WTC11 (cell line): Measurements from ENCODE around the gene VSNL1. TPM values are rescaled to one million over a fixed set of nuclear protein-coding genes. Genes with fewer than 3 reads are reported as not detected.

ENCODE experiments used
- ATAC-seq: fragments of 200-7000 bp; cut with Tn5 transposase; 2 replicates; pipeline ENCODE4 v1.10.0; 2021; ENCODE audit warnings: mild to moderate bottlenecking, moderate library complexity
- CTCF ChIA-PET: fragments of 300-600 bp; sonication (Branson Sonifier 250); formaldehyde crosslinking; loops from one replicate; lab custom pipeline; 2021; ENCODE audit warnings: antibody characterized with exemption; lab: Charles Lee
- POLR2A ChIA-PET: fragments of 350-600 bp; sonication (Branson Sonifier 250); formaldehyde crosslinking; loops from one replicate; lab custom pipeline; 2021; ENCODE audit warnings: antibody characterized with exemption; lab: Charles Lee
- DNase-seq: peaks from one replicate; pipeline ENCODE4 v3.0.0; 2021; ENCODE audit warnings: low spot score
- H3K27ac Mint-ChIP-seq: 2 replicates; pipeline ENCODE4 v1.8.0; 2021; ENCODE audit warnings: mixed read lengths
- H3K27me3 Mint-ChIP-seq: 2 replicates; pipeline ENCODE4 v1.8.0; 2021; ENCODE audit warnings: low read depth, mild to moderate bottlenecking, moderate library complexity, mixed read lengths
- H3K36me3 Mint-ChIP-seq: 2 replicates; pipeline ENCODE4 v1.8.0; 2021; ENCODE audit warnings: mixed read lengths
- H3K4me1 Mint-ChIP-seq: 2 replicates; pipeline ENCODE4 v1.8.0; 2022; ENCODE audit warnings: mixed read lengths
- H3K4me3 Mint-ChIP-seq: 2 replicates; pipeline ENCODE4 v1.8.0; 2021; ENCODE audit warnings: mild to moderate bottlenecking, moderate library complexity, mixed read lengths
- H3K9me3 Mint-ChIP-seq: 2 replicates; pipeline ENCODE4 v1.8.0; 2021; ENCODE audit warnings: mixed read lengths
- CREM ChIP-seq: sonication (generic); formaldehyde crosslinking; IDR thresholded peaks from 2 replicates; pipeline ENCODE4 v1.8.1; 2022; ENCODE audit warnings: mild to moderate bottlenecking, missing genetic modification reagents, moderate library complexity
- JAZF1 ChIP-seq: fragments of 250-450 bp; sonication (Bioruptor Pico); IDR thresholded peaks from 2 replicates; pipeline ENCODE4 v1.9.0; 2021; ENCODE audit warnings: moderate library complexity, mild to moderate bottlenecking, inconsistent platforms
- KAT7 ChIP-seq: sonication (generic); formaldehyde crosslinking; IDR thresholded peaks from 2 replicates; pipeline ENCODE4 v1.8.1; 2023; ENCODE audit warnings: missing genetic modification reagents, mild to moderate bottlenecking, borderline replicate concordance
- NFATC4 ChIP-seq: fragments of 250-450 bp; sonication (Bioruptor Pico); IDR thresholded peaks from 2 replicates; pipeline ENCODE4 v1.9.0; 2021; ENCODE audit warnings: mild to moderate bottlenecking
- NR2C2 ChIP-seq: sonication (generic); formaldehyde crosslinking; IDR thresholded peaks from 2 replicates; pipeline ENCODE4 v1.8.0; 2022; ENCODE audit warnings: mild to moderate bottlenecking, missing genetic modification reagents
- SOX15 ChIP-seq: fragments of 250-450 bp; sonication (Bioruptor Pico); IDR thresholded peaks from 2 replicates; pipeline ENCODE4 v1.9.0; 2021; ENCODE audit warnings: mild to moderate bottlenecking
- TCF7 ChIP-seq: sonication (generic); formaldehyde crosslinking; IDR thresholded peaks from 2 replicates; pipeline ENCODE4 v1.8.0; 2022; ENCODE audit warnings: mild to moderate bottlenecking, low read depth, missing genetic modification reagents, moderate library complexity
- ZNF219 ChIP-seq: sonication (generic); formaldehyde crosslinking; IDR thresholded peaks from 2 replicates; pipeline ENCODE4 v1.8.0; 2023; ENCODE audit warnings: missing genetic modification reagents, mild to moderate bottlenecking, borderline replicate concordance
- ZNF671 ChIP-seq: fragments of 250-450 bp; sonication (Bioruptor Pico); IDR thresholded peaks from 2 replicates; pipeline ENCODE4 v1.8.0; 2021; ENCODE audit warnings: mild to moderate bottlenecking
- total RNA-seq: library from RNA; stranded (reverse); gene quantifications from 3 replicates; pipeline ENCODE4 v1.2.3, GENCODE V29; 2021
- TF ChIP-seq, protein P1 (sequence below): sonication (generic); formaldehyde crosslinking; IDR thresholded peaks from 2 replicates; pipeline ENCODE4 v1.8.0; 2022; ENCODE audit warnings: mild to moderate bottlenecking, missing genetic modification reagents
- TF ChIP-seq, protein P2 (sequence below): sonication (generic); formaldehyde crosslinking; IDR thresholded peaks from 2 replicates; pipeline ENCODE4 v1.8.1; 2023; ENCODE audit warnings: mild to moderate bottlenecking, missing genetic modification reagents
- TF ChIP-seq, protein P3 (sequence below): fragments of 250-450 bp; sonication (Bioruptor Pico); IDR thresholded peaks from 2 replicates; pipeline ENCODE4 v1.9.0; 2021; ENCODE audit warnings: mild to moderate bottlenecking
- TF ChIP-seq, protein P4 (sequence below): sonication (generic); formaldehyde crosslinking; IDR thresholded peaks from 2 replicates; pipeline ENCODE4 v1.8.1; 2022; ENCODE audit warnings: missing genetic modification reagents, borderline replicate concordance
- TF ChIP-seq, protein P5 (sequence below): sonication (generic); formaldehyde crosslinking; IDR thresholded peaks from 2 replicates; pipeline ENCODE4 v1.8.1; 2023; ENCODE audit warnings: mild to moderate bottlenecking, missing genetic modification reagents, moderate library complexity
- TF ChIP-seq, protein P6 (sequence below): sonication (generic); formaldehyde crosslinking; IDR thresholded peaks from 2 replicates; pipeline ENCODE4 v1.8.1; 2023; ENCODE audit warnings: mild to moderate bottlenecking, missing genetic modification reagents
- TF ChIP-seq, protein P7 (sequence below): fragments of 250-450 bp; sonication (Bioruptor Pico); conservative IDR thresholded peaks from 2 replicates; pipeline ENCODE4 v1.9.0; 2021; ENCODE audit warnings: mild to moderate bottlenecking
- TF ChIP-seq, protein P8 (sequence below): fragments of 250-450 bp; sonication (Bioruptor Pico); IDR thresholded peaks from 2 replicates; pipeline ENCODE4 v1.9.0; 2021; ENCODE audit warnings: mild to moderate bottlenecking
- TF ChIP-seq, protein P9 (sequence below): sonication (generic); formaldehyde crosslinking; IDR thresholded peaks from 2 replicates; pipeline ENCODE4 v1.8.1; 2022; ENCODE audit warnings: low read depth, missing genetic modification reagents, borderline replicate concordance
- TF ChIP-seq, protein P10 (sequence below): sonication (generic); formaldehyde crosslinking; conservative IDR thresholded peaks from 2 replicates; pipeline ENCODE4 v1.8.1; 2023; ENCODE audit warnings: mild to moderate bottlenecking, low read depth, missing genetic modification reagents, moderate library complexity

The VSNL1 gene
- total RNA-seq, 1 experiment from 2014 or later, result 78.4 TPM

DNA sequence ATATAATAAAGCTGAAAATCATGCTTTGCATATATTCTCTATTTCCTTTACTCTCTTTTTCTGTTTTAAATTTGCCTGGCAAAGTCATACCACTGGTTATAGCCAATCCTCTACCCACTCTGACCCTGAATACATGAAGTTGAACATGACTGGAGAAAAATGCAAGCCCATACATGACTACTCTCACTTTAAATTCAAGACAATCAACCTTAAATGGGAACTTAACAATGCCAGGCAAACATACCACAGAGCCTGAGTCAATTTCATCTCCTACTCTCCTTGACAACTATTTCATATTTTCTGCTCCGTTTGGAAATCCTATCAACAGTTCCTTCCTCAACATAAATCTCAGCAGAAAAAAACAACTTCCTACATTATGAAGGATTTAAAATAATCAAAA is 44.9 kb upstream of the VSNL1 start (continued):
- TF ChIP-seq, protein P1, sequence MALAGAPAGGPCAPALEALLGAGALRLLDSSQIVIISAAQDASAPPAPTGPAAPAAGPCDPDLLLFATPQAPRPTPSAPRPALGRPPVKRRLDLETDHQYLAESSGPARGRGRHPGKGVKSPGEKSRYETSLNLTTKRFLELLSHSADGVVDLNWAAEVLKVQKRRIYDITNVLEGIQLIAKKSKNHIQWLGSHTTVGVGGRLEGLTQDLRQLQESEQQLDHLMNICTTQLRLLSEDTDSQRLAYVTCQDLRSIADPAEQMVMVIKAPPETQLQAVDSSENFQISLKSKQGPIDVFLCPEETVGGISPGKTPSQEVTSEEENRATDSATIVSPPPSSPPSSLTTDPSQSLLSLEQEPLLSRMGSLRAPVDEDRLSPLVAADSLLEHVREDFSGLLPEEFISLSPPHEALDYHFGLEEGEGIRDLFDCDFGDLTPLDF (CRISPR knock-in tag), result no peak
- TF ChIP-seq, protein P2, sequence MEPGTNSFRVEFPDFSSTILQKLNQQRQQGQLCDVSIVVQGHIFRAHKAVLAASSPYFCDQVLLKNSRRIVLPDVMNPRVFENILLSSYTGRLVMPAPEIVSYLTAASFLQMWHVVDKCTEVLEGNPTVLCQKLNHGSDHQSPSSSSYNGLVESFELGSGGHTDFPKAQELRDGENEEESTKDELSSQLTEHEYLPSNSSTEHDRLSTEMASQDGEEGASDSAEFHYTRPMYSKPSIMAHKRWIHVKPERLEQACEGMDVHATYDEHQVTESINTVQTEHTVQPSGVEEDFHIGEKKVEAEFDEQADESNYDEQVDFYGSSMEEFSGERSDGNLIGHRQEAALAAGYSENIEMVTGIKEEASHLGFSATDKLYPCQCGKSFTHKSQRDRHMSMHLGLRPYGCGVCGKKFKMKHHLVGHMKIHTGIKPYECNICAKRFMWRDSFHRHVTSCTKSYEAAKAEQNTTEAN, result no peak
- TF ChIP-seq, protein P3, sequence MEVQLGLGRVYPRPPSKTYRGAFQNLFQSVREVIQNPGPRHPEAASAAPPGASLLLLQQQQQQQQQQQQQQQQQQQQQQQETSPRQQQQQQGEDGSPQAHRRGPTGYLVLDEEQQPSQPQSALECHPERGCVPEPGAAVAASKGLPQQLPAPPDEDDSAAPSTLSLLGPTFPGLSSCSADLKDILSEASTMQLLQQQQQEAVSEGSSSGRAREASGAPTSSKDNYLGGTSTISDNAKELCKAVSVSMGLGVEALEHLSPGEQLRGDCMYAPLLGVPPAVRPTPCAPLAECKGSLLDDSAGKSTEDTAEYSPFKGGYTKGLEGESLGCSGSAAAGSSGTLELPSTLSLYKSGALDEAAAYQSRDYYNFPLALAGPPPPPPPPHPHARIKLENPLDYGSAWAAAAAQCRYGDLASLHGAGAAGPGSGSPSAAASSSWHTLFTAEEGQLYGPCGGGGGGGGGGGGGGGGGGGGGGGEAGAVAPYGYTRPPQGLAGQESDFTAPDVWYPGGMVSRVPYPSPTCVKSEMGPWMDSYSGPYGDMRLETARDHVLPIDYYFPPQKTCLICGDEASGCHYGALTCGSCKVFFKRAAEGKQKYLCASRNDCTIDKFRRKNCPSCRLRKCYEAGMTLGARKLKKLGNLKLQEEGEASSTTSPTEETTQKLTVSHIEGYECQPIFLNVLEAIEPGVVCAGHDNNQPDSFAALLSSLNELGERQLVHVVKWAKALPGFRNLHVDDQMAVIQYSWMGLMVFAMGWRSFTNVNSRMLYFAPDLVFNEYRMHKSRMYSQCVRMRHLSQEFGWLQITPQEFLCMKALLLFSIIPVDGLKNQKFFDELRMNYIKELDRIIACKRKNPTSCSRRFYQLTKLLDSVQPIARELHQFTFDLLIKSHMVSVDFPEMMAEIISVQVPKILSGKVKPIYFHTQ (CRISPR knock-in tag), result no peak

DNA sequence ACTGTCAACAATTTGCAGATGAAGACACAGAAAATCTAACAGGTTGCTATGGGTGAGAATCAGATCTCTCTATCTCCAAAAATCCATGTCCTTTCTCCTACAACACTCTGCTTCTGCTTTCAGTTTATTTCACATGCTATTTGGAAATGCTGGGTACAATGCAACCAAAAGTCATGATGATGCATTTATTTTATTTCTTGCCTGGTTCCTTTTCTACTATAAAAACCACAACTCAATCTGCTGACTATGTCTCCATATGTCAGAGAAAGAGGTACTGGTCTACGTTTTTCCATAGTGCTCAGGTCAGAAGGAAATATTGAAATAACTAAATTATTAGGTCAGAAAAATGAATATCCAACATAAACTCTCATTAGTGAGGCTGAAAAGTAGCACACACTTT is 42.8 kb upstream of the VSNL1 start:
- CTCF ChIA-PET, result no interaction called here
- Mint-ChIP-seq H3K36me3 (no peaks in the 10 kb centered on the region), H3K4me1 (no peaks in the 10 kb centered on the region), H3K27me3 (no peaks in the 10 kb centered on the region), H3K9me3 (no peaks in the 10 kb centered on the region), H3K27ac (no peak overlapping the region), H3K4me3 (no peak overlapping the region)
- POLR2A ChIA-PET, result no interaction called here
- DNase-seq, result no peak
- no peak for ATAC-seq
- no peak for TF ChIP-seq KAT7 (CRISPR knock-in tag)
- no peak for TF ChIP-seq CREM (CRISPR knock-in tag)
- TF ChIP-seq NFATC4 (CRISPR knock-in tag), result no peak
- TF ChIP-seq ZNF219 (CRISPR knock-in tag), result no peak
- TF ChIP-seq, protein P4, sequence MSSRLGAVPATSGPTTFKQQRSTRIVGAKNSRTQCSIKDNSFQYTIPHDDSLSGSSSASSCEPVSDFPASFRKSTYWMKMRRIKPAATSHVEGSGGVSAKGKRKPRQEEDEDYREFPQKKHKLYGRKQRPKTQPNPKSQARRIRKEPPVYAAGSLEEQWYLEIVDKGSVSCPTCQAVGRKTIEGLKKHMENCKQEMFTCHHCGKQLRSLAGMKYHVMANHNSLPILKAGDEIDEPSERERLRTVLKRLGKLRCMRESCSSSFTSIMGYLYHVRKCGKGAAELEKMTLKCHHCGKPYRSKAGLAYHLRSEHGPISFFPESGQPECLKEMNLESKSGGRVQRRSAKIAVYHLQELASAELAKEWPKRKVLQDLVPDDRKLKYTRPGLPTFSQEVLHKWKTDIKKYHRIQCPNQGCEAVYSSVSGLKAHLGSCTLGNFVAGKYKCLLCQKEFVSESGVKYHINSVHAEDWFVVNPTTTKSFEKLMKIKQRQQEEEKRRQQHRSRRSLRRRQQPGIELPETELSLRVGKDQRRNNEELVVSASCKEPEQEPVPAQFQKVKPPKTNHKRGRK (CRISPR knock-in tag), result no peak
- TF ChIP-seq SOX15, result no peak
- TF ChIP-seq, protein P5, sequence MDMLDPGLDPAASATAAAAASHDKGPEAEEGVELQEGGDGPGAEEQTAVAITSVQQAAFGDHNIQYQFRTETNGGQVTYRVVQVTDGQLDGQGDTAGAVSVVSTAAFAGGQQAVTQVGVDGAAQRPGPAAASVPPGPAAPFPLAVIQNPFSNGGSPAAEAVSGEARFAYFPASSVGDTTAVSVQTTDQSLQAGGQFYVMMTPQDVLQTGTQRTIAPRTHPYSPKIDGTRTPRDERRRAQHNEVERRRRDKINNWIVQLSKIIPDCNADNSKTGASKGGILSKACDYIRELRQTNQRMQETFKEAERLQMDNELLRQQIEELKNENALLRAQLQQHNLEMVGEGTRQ (CRISPR knock-in tag), result no peak
- TF ChIP-seq NR2C2 (CRISPR knock-in tag), result no peak
- TF ChIP-seq TCF7 (CRISPR knock-in tag), result no peak
- TF ChIP-seq, protein P6, sequence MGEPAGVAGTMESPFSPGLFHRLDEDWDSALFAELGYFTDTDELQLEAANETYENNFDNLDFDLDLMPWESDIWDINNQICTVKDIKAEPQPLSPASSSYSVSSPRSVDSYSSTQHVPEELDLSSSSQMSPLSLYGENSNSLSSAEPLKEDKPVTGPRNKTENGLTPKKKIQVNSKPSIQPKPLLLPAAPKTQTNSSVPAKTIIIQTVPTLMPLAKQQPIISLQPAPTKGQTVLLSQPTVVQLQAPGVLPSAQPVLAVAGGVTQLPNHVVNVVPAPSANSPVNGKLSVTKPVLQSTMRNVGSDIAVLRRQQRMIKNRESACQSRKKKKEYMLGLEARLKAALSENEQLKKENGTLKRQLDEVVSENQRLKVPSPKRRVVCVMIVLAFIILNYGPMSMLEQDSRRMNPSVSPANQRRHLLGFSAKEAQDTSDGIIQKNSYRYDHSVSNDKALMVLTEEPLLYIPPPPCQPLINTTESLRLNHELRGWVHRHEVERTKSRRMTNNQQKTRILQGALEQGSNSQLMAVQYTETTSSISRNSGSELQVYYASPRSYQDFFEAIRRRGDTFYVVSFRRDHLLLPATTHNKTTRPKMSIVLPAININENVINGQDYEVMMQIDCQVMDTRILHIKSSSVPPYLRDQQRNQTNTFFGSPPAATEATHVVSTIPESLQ (CRISPR knock-in tag), result no peak
- TF ChIP-seq, protein P7, sequence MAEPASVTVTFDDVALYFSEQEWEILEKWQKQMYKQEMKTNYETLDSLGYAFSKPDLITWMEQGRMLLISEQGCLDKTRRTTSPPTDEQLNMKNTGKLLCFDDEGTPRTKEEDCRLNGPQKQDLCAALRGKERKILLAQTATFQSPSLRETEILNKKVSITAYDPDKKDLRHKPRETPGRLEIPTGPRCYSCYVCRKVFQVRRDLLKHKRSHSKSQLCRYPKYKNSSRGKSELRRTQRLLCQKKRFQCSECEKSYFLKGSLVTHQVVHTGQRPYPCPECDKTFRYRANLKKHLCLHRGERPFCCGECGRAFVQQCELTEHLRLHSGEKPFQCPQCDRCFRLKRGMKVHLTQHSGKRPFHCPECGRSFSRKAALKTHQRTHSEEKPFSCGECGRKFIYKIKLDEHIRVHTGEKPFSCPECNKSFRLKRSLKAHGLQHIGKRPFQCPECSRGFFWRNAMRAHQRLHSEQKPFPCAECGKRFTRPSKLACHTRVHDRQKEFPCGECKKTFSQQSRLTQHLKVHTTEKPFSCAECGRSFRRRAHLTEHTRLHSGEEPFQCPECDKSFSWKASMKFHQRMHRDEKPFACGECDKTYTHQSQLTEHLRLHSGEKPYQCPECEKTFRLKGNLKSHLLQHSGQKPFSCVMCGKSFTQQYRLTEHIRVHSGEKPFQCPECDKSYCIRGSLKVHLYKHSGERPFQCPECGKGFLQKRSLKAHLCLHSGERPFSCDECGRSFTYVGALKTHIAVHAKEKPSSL (CRISPR knock-in tag), result no peak
- TF ChIP-seq, protein P8, sequence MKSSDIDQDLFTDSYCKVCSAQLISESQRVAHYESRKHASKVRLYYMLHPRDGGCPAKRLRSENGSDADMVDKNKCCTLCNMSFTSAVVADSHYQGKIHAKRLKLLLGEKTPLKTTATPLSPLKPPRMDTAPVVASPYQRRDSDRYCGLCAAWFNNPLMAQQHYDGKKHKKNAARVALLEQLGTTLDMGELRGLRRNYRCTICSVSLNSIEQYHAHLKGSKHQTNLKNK (CRISPR knock-in tag), result no peak
- TF ChIP-seq, protein P9, sequence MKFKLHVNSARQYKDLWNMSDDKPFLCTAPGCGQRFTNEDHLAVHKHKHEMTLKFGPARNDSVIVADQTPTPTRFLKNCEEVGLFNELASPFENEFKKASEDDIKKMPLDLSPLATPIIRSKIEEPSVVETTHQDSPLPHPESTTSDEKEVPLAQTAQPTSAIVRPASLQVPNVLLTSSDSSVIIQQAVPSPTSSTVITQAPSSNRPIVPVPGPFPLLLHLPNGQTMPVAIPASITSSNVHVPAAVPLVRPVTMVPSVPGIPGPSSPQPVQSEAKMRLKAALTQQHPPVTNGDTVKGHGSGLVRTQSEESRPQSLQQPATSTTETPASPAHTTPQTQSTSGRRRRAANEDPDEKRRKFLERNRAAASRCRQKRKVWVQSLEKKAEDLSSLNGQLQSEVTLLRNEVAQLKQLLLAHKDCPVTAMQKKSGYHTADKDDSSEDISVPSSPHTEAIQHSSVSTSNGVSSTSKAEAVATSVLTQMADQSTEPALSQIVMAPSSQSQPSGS (CRISPR knock-in tag), result no peak
- TF ChIP-seq, protein P10, sequence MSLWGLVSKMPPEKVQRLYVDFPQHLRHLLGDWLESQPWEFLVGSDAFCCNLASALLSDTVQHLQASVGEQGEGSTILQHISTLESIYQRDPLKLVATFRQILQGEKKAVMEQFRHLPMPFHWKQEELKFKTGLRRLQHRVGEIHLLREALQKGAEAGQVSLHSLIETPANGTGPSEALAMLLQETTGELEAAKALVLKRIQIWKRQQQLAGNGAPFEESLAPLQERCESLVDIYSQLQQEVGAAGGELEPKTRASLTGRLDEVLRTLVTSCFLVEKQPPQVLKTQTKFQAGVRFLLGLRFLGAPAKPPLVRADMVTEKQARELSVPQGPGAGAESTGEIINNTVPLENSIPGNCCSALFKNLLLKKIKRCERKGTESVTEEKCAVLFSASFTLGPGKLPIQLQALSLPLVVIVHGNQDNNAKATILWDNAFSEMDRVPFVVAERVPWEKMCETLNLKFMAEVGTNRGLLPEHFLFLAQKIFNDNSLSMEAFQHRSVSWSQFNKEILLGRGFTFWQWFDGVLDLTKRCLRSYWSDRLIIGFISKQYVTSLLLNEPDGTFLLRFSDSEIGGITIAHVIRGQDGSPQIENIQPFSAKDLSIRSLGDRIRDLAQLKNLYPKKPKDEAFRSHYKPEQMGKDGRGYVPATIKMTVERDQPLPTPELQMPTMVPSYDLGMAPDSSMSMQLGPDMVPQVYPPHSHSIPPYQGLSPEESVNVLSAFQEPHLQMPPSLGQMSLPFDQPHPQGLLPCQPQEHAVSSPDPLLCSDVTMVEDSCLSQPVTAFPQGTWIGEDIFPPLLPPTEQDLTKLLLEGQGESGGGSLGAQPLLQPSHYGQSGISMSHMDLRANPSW (CRISPR knock-in tag), result no peak
- TF ChIP-seq ZNF671, result no peak
- no peak for TF ChIP-seq JAZF1 (CRISPR knock-in tag)
